Prostate gland (tissue), 2 donors: Measurements from ENCODE around the gene KPNA2.

ENCODE experiments used
- POLR2A ChIP-seq: fragments of 450-650 bp; IDR thresholded peaks from one replicate; pipeline ENCODE4 v1.6.1; 2016; ENCODE audit warnings: antibody characterized with exemption, mild to moderate bottlenecking
- POLR2AphosphoS5 ChIP-seq: sonication (generic); formaldehyde crosslinking; IDR thresholded peaks from one replicate; pipeline ENCODE4 v1.6.1; 2017; ENCODE audit warnings: antibody characterized with exemption
- TF ChIP-seq, protein P1 (sequence below), 4 experiments: fragments of 200-600 bp in 2 of 4; fragments of 450-650 bp in 2 of 4; sonication (generic) in 2 of 4; IDR thresholded peaks; 1 replicate in 3 of 4; 2 replicates in 1 of 4; pipeline ENCODE4 v1.5.1; 2016 to 2019; ENCODE audit warnings: antibody characterized with exemption in 4 of 4, mild to moderate bottlenecking in 2 of 4, moderate library complexity in 2 of 4

GRCh38 chr17:68035523-68036303 lies at the start of gene KPNA2:
- TF ChIP-seq, protein P1, sequence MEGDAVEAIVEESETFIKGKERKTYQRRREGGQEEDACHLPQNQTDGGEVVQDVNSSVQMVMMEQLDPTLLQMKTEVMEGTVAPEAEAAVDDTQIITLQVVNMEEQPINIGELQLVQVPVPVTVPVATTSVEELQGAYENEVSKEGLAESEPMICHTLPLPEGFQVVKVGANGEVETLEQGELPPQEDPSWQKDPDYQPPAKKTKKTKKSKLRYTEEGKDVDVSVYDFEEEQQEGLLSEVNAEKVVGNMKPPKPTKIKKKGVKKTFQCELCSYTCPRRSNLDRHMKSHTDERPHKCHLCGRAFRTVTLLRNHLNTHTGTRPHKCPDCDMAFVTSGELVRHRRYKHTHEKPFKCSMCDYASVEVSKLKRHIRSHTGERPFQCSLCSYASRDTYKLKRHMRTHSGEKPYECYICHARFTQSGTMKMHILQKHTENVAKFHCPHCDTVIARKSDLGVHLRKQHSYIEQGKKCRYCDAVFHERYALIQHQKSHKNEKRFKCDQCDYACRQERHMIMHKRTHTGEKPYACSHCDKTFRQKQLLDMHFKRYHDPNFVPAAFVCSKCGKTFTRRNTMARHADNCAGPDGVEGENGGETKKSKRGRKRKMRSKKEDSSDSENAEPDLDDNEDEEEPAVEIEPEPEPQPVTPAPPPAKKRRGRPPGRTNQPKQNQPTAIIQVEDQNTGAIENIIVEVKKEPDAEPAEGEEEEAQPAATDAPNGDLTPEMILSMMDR (IDR thresholded peaks at IDR 0.05), result no peak
- peak; percentile 30 for TF ChIP-seq POLR2A
- peak; percentile 71 for TF ChIP-seq POLR2AphosphoS5
